LHCN-M2 (cell line): ENCODE data around the gene PTPRK. TPM values are rescaled to one million over a fixed set of nuclear protein-coding genes. Genes with fewer than 3 reads are reported as not detected.

Experiments
- DNase-seq: peaks from one replicate; pipeline ENCODE4 v3.0.0-alpha.2; 2012; ENCODE audit warnings: low read depth
- total RNA-seq: library from RNA; depleted of rRNA; stranded (reverse); fragments of >200 nt; gene quantifications from 2 replicates; pipeline ENCODE4 v1.2.3, GENCODE V29; 2014

Gene PTPRK
- total RNA-seq, 1 experiment from 2014 or later = 50.9 TPM

DNA sequence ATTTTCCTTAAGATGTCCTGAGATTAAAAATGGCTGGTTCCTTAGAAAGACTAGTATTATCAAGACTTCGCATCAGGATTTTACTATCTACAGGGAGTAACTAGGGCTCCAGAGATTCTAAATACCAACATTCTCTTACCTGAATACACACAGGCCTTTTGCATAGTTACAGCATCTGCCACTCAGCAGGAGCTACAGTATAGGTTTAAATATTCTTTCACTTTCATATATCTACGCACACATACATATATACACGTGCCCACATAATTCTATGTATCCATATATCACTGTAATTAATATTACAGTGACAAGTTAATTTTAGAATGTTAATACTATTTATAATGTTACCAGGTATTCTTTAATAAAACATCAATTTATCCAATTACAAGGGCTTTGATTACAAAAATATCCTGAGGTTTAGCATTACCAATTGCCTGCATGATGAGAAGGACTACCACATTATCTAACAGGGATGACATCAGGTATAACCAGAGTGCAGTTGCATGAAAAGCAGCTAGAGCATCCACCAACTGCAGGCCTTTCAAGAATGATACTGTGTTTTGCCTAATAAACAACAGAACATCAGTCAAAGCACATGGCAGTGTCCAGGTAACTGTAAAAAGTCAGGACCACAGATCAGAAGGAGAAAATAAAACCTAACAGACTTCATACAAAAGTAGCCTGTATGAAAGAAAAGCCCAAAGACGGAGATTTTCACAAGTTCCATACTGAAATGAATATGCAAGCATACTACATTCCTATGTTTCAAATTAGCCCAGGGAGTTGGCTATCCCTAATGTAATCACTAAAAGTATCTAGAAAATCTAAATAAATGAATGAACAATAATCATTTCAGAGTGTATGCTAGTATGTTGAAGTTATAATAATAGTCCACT lies 268.7 kb downstream of the PTPRK start:
- DNase-seq = no peak

- no peak for DNase-seq
Observed at GRCh38 chr6:128250370-128251070, 269.9 kb downstream of the PTPRK start.

GRCh38 chr6:128249429-128249828 lies 271.0 kb downstream of the PTPRK start:
- no peak for DNase-seq

- DNase-seq = no peak
Observed at GRCh38 chr6:128246472-128247260, 273.7 kb downstream of the PTPRK start.

DNA sequence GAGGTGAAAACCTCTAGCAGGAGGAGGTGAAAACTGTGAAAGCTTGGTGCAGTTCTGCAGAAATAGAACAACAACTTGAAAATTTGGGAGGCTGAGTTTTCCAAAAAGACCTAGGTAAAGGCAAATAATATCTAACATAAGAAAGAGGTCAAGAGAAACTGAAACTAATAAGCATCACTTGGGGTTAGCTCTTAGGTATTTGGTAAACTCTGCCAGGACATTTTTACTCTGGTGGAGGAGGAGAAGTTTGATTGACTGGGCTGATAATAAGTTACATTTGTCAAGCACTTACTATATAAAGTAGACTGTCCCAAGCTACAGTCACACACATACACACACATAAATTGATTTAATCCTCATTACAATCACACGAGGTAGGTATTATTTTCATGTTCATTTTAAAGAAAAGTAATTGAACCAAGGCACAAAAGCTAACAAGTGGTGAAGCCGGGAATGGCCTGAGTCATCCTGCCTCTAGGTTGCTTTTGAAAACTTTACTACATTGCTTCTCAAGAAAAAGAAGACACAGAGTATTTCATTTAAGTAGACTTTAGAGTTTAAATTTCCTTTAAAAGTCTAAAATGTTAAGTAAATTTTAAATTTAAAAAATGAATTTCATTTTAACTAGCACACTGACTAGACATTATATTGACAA lies 275.5 kb downstream of the PTPRK start:
- DNase-seq = no peak

GRCh38 chr6:128242765-128243403 lies 277.5 kb downstream of the PTPRK start:
- no peak for DNase-seq

DNA sequence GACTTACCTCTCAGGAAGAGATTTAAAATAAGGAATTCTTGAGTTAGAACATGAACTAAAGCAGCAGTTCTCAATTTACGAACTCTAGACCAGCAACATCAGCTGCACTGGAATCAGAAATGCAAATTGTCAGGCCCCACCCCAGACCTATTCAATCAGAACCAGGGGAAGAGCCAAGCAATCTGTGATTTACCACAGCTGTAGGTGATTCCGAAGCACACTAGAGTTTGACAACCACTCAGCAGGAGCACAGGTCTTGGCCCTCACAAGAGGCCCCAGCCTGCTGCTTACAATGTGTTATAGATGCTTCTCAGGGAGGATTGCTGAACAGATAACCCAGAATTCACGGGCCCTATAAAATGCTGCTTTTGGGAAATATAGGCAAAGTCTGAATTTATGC lies 279.2 kb downstream of the PTPRK start:
- DNase-seq = no peak

DNA sequence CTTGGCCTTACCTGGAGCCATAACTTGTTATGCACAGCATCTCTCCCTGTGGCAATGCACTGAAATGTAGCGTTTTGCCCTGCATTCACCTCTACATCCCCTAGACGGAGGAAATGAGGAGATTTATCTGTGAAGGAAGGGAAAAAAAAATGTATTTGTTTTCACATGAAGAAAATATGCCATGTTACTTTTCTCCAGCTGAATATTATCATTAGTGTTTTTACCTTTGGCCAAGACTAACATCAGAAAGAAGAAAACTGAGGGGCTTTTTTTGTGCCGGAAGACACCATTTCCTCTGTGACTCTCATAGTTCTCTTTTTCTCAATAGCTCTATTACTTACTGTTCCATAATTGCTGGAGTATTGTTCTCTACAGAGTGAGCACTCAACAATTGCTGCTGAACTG lies 280.4 kb downstream of the PTPRK start:
- no peak for DNase-seq

- DNase-seq = no peak
Observed at GRCh38 chr6:128239146-128239545, 281.3 kb downstream of the PTPRK start.

- no peak for DNase-seq
Observed at GRCh38 chr6:128238225-128238624, 282.2 kb downstream of the PTPRK start.

DNA sequence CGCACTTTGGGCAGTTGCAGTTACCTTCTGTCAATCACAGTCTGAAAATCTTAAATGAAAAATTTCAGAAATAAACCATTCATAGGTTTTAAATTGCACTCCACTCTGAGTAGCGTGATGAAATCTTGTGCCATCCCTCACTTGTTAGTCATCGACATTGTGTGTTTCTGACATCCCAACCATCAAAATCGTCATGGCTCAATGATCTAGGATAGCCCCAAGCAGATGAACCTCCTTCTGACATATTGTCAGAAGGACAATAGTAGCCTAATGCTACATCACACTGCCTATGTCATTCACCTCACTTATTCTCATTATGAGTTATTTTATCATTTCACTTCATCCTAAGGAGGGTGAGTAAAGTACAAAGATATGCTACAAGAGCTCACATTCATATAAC lies 284.8 kb downstream of the PTPRK start:
- DNase-seq = peak; percentile 53

DNA sequence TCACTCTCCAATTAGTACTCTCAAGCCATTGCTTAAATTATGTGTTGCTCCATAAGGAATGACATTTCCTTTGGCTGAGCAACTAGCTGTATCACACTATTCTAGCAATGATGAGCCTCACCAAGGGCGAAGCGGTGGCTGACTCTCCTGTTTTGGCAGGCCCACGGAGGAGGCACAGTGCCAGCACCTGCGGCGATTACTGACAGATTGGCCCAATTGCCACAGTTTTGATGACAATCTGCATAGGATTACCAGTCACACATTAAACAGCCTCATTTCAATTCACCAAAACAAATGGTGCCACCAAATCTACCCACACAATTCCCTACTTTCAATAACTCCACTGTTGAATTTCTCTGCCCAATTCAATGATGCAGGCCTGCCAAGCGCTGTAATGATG lies 286.9 kb downstream of the PTPRK start:
- no peak for DNase-seq

GRCh38 chr6:128230267-128230989 lies 290.0 kb downstream of the PTPRK start:
- DNase-seq = no peak

- no peak for DNase-seq
Observed at GRCh38 chr6:128225612-128226011, 294.8 kb downstream of the PTPRK start.

DNA sequence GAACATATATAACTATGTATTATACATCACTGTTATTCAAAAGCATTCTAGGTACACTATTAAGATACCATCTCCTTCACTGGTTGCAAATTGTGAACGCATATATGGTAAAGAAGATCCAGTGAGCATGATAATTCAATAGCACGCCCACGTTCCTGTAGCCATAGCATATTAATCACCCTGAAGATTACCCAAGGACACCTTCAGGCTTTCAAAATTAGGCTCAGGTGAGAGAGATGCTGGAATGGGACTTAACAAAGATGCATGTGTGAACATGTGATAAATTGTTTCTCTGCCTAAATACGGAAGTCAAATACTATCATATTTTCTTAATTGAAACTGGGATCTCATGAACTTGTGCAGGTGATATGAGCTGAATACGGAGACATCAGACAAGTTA lies 303.5 kb downstream of the PTPRK start:
- DNase-seq = no peak

DNA sequence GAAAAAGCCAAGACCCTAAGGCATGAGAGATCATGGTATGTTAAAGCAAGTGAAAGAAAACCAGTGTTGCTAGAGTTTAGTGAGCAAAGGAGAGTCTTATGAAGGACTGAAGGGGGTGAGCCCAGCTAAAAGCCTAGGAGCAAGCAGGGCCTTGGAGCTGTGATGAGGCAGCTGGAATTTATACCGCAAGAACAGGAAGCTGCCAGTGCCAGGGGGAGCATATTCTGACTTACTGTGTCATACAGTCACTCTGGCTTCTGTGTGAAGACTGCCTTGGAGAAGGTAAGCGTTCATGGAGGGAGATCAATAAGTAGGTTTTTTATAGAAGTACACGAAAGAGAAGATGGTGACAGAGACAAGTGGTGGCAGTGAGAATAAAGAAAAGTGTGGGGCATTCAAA lies 310.6 kb downstream of the PTPRK start:
- peak; percentile 85 for DNase-seq

GRCh38 chr6:128208851-128209580 lies 311.4 kb downstream of the PTPRK start:
- peak; percentile 72 for DNase-seq

GRCh38 chr6:128208078-128208477 lies 312.3 kb downstream of the PTPRK start:
- DNase-seq = peak; percentile 76

DNA sequence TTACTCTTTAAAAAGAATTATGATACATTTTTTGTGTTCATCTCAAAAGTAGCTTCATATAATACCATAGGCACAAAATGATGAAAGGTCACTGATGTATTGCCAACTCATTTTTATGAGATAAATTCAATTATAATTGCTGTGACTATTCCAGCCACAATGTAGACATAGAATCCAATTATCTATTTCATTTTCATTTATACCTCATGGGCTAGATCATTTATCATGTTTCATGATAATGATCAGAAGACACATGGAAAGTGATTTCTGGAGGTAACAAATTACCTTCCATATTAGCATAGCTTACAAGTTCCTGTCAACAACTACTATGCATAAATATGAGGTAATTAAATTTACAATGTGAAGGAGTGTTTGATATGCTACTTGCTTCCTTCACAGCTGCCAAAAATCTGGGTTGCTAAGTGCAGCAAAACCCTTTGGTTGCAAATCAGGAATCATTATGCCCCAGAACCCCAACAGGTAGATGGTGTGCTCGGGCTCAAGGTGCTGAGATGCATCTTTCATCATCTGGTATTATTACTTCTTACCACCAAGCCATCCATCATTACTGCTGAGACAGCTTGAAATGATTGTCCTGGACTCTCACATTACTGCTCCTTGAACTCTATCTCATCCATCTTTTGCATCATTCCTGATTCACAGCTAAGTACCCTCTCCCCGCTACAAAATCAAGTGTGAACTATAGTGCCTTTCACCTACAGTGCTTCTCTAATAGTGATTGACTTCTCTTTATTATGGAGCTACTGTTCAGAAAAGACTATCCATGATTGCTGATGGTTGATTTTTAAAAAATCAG lies 313.6 kb downstream of the PTPRK start:
- DNase-seq = no peak
